GM19468 (cell line): Measurements from ENCODE around the gene RHOG.
"Not testable (repeated sequence)": the region's sequence is repeated elsewhere in the genome, so short reads cannot be mapped to it uniquely, and the experiment has no call there.

ENCODE experiments used
- ATAC-seq: cut with Tn5 transposase; IDR thresholded peaks from one replicate; pipeline ENCODE4 v1.9.1; 2021; ENCODE audit warnings: mild to moderate bottlenecking, moderate library complexity, moderate number of reproducible peaks; ENCODE audit not compliant: unreplicated experiment; ENCODE audit errors: extremely low read depth

The RHOG gene

GRCh38 chr11:3814832-3815231, 25.9 kb downstream of the RHOG start:
- ATAC-seq, result not testable (repeated sequence)

- no peak for ATAC-seq
Measured at GRCh38 chr11:3810951-3811350, 29.8 kb downstream of the RHOG start.

- no peak for ATAC-seq
Measured at GRCh38 chr11:3810446-3810845, 30.3 kb downstream of the RHOG start.

GRCh38 chr11:3809624-3809928, 31.2 kb downstream of the RHOG start:
- no peak for ATAC-seq

- no peak for ATAC-seq
Measured at GRCh38 chr11:3808861-3809623, 31.7 kb downstream of the RHOG start.

- no peak for ATAC-seq
Measured at GRCh38 chr11:3807909-3808860, 32.6 kb downstream of the RHOG start, which contains the start of gene PGAP2. Gene PGAP2, plus strand, starts transcription at chr11:3808560. Its CDS starts 2,700 bp downstream, at chr11:3811260.

- ATAC-seq, result no peak
Measured at GRCh38 chr11:3803726-3804495, 36.8 kb downstream of the RHOG start.

GRCh38 chr11:3802011-3802790, 38.6 kb downstream of the RHOG start:
- no peak for ATAC-seq

- no peak for ATAC-seq
Measured at GRCh38 chr11:3799873-3800272, 40.9 kb downstream of the RHOG start.

- no peak for ATAC-seq
Measured at GRCh38 chr11:3799143-3799542, 41.6 kb downstream of the RHOG start.

GRCh38 chr11:3797329-3798090, 43.2 kb downstream of the RHOG start, which contains the start of gene NUP98:
Gene NUP98, minus strand, starts transcription at chr11:3797554. Its CDS starts 15,437 bp downstream, at chr11:3782117.
- ATAC-seq, result peak; percentile 87

- no peak for ATAC-seq
Measured at GRCh38 chr11:3796801-3797328, 43.9 kb downstream of the RHOG start.

- no peak for ATAC-seq
Measured at GRCh38 chr11:3796346-3796745, 44.4 kb downstream of the RHOG start.

- no peak for ATAC-seq
Measured at GRCh38 chr11:3796002-3796311, 44.8 kb downstream of the RHOG start.

GRCh38 chr11:3795131-3796001, 45.4 kb downstream of the RHOG start:
- ATAC-seq, result no peak

- not testable (repeated sequence) for ATAC-seq
Measured at GRCh38 chr11:3794387-3794786, 46.4 kb downstream of the RHOG start.

- ATAC-seq, result no peak
Measured at GRCh38 chr11:3786781-3787428, 53.9 kb downstream of the RHOG start.
